ENCODE measurements around the gene HECTD4.

DNA sequence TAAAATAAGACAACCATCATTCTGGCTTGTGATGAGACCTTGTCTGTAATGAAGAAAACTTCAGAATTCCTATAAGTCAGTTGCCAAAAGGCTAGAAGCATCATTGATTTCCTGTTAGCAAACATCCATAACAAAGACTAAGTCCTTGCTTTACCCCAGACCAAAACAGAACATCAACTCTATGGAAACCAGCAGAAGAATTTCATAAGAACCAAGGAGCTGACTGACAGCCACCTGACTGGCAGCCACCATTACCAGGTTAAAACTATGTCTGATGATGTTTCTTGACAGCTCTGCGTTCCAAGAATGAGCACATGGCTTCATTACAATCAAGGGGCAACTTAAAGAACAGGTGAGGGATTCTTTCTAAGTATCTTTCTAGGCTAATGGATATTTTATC, 29.3 kb downstream of the HECTD4 start:
- TF ChIP-seq ZNF274 (IDR thresholded peaks at IDR 0.05; ENCODE audit: low read depth, low read length): no peak
- no peak for TF ChIP-seq SUZ12 (IDR thresholded peaks at IDR 0.05; ENCODE audit: extremely low read depth, insufficient read depth, insufficient read length)

Data from NT2/D1 (cell line).